Endothelial cell of umbilical vein (primary cell): ENCODE results near the gene MRPL55. TPM values are rescaled to one million over a fixed set of nuclear protein-coding genes. Genes with fewer than 3 reads are reported as not detected.

Experiments
- BruUV-seq: library from RNA; stranded (reverse); fragments of 400-500 nt; replicated peaks from 2 replicates; lab custom pipeline; 2021; lab: Mats Ljungman, UMichigan
- CTCF ChIA-PET: fragments of 300-600, 350-600 bp; sonication (Branson Sonifier 250); formaldehyde crosslinking; loops from one replicate; lab custom pipeline; 2021; ENCODE audit warnings: antibody characterized with exemption, inconsistent platforms; lab: Charles Lee
- POLR2A ChIA-PET: fragments of 300-600, 350-600 bp; sonication (Branson Sonifier 250); formaldehyde crosslinking; loops from one replicate; lab custom pipeline; 2021; ENCODE audit warnings: antibody characterized with exemption, inconsistent platforms; lab: Charles Lee
- DNase-seq: peaks from one replicate; pipeline ENCODE4 v3.0.0-alpha.2; 2011; ENCODE audit warnings: low read depth, low spot score
- FAIRE-seq: peaks from 2 replicates; lab custom pipeline; 2011; peaks lifted over from hg19 to GRCh38; lab: Jason Lieb, UNC
- H2AFZ ChIP-seq: 2 replicates; pipeline ENCODE4 v1.6.0; 2012; ENCODE audit warnings: low read depth, low read length, control low read depth, inconsistent platforms
- H3K27ac ChIP-seq: 2 replicates; pipeline ENCODE4 v1.5.1; 2011; ENCODE audit warnings: low read depth, mild to moderate bottlenecking, control low read depth, low read length, moderate library complexity; ENCODE audit not compliant: insufficient read depth
- H3K27me3 ChIP-seq, 2 experiments: 2 replicates each; pipeline versions ENCODE4 v1.6.0 to v1.6.1; 2011; ENCODE audit warnings: low read length in 2 of 2, mixed read lengths in 1 of 2; ENCODE audit not compliant: control insufficient read depth in 2 of 2, insufficient read depth in 2 of 2
- H3K36me3 ChIP-seq, 2 experiments: 2 replicates in 1 of 2; 3 replicates in 1 of 2; pipeline ENCODE4 v1.5.1; 2011; ENCODE audit warnings: low read length in 2 of 2, mild to moderate bottlenecking in 1 of 2, moderate library complexity in 1 of 2; ENCODE audit not compliant: control insufficient read depth in 2 of 2, insufficient read depth in 2 of 2; ENCODE audit errors: extremely low read depth in 1 of 2
- H3K4me1 ChIP-seq: 3 replicates; pipeline ENCODE4 v1.5.1; 2011; ENCODE audit warnings: mild to moderate bottlenecking, low read length; ENCODE audit not compliant: control insufficient read depth, insufficient read depth; ENCODE audit errors: extremely low read depth
- H3K4me2 ChIP-seq: 2 replicates; pipeline ENCODE4 v1.6.1; 2011; ENCODE audit warnings: low read length, control low read depth, mixed read lengths; ENCODE audit not compliant: insufficient read depth
- H3K4me3 ChIP-seq, 3 experiments: fragments of 200-600 bp in 1 of 3; sonication (generic), shearing (Covaris generic) in 1 of 3; replicated peaks in 1 of 3; 2 replicates each; pipeline ENCODE4 v1.5.1; 2011 to 2016; ENCODE audit warnings: control low read depth in 3 of 3, low read length in 3 of 3, mild to moderate bottlenecking in 2 of 3, inconsistent platforms in 1 of 3, low read depth in 1 of 3, moderate library complexity in 1 of 3; ENCODE audit not compliant: insufficient read depth in 1 of 3
- H3K79me2 ChIP-seq: 2 replicates; pipeline ENCODE4 v1.6.0; 2012; ENCODE audit warnings: low read length, inconsistent platforms; ENCODE audit not compliant: control insufficient read depth, insufficient read depth
- H3K9ac ChIP-seq: replicated peaks from 2 replicates; pipeline ENCODE3; 2011; ENCODE audit warnings: low read length, control low read depth; ENCODE audit not compliant: insufficient read depth; ENCODE audit errors: extremely low read depth
- H3K9me1 ChIP-seq: replicated peaks from 3 replicates; pipeline ENCODE4 v1.6.0; 2011; ENCODE audit warnings: mild to moderate bottlenecking, low read length; ENCODE audit not compliant: control insufficient read depth, insufficient read depth; ENCODE audit errors: extremely low read depth
- H3K9me3 ChIP-seq: replicated peaks from 2 replicates; pipeline ENCODE4 v1.5.1; 2012; ENCODE audit warnings: low read length, inconsistent platforms; ENCODE audit not compliant: control insufficient read depth, insufficient read depth
- H4K20me1 ChIP-seq: replicated peaks from 2 replicates; pipeline ENCODE3; 2011; ENCODE audit warnings: mild to moderate bottlenecking, low read length; ENCODE audit not compliant: control insufficient read depth, insufficient read depth; ENCODE audit errors: extremely low read depth
- EZH2 ChIP-seq: IDR thresholded peaks from 2 replicates; pipeline ENCODE4 v1.6.1; 2012; ENCODE audit warnings: borderline replicate concordance, low read depth, mild to moderate bottlenecking, moderate library complexity, low read length, inconsistent platforms; ENCODE audit not compliant: severe bottlenecking
- FOS ChIP-seq: IDR thresholded peaks from 2 replicates; pipeline ENCODE4 v1.6.1; 2011; ENCODE audit warnings: mild to moderate bottlenecking, low read length, moderate library complexity, borderline replicate concordance; ENCODE audit not compliant: insufficient read depth
- GATA2 ChIP-seq: IDR thresholded peaks from 2 replicates; pipeline ENCODE4 v1.7.0; 2011; ENCODE audit warnings: low read depth, mild to moderate bottlenecking, moderate library complexity, mixed read lengths, low read length; ENCODE audit not compliant: insufficient read length, insufficient read depth
- JUN ChIP-seq: IDR thresholded peaks from 2 replicates; pipeline ENCODE4 v1.6.1; 2011; ENCODE audit warnings: borderline replicate concordance, low read depth; ENCODE audit not compliant: insufficient read length, insufficient read depth
- MYC ChIP-seq: IDR thresholded peaks from one replicate; pipeline ENCODE4 v1.6.1; 2011; ENCODE audit warnings: mild to moderate bottlenecking, low read depth, low read length
- POLR2A ChIP-seq: IDR thresholded peaks from 2 replicates; pipeline ENCODE4 v1.6.1; 2012; ENCODE audit warnings: low read depth, mild to moderate bottlenecking, control low read depth, low read length
- POLR2AphosphoS5 ChIP-seq: IDR thresholded peaks from 2 replicates; pipeline ENCODE4 v1.6.1; 2012; ENCODE audit warnings: low read depth, mild to moderate bottlenecking, control low read depth, low read length, moderate library complexity; ENCODE audit not compliant: insufficient read depth
- dilution Hi-C: fragments of 300-500 bp; cut with MboI; formaldehyde crosslinking; loops from one replicate; pipeline ENCODE4 v1.15.0; 2019; ENCODE audit warnings: low sequenced_read_pairs; ENCODE audit not compliant: extremely low pct_ligation_motif_present
- intact Hi-C: fragments of 100-400 bp; cut with micrococcal nuclease; formaldehyde crosslinking; loops from one replicate; pipeline ENCODE4 v1.10.0; 2022
- polyA plus RNA-seq, 4 experiments: library from polyadenylated mRNA; depleted of rRNA in 3 of 4; stranded (reverse) in 3 of 4; unstranded in 1 of 4; fragments of >200 nt; gene quantifications; 2 replicates each; pipeline versions ENCODE4 v1.2.1 to v1.2.3, GENCODE V29; 2011 to 2012; ENCODE audit warnings: missing spikeins in 1 of 4
- total RNA-seq: library from RNA; stranded (reverse); gene quantifications from 2 replicates; pipeline ENCODE4 v1.2.3, GENCODE V29; 2021
- TF ChIP-seq, protein P1 (sequence below): IDR thresholded peaks from 2 replicates; pipeline ENCODE4 v1.6.1; 2011; ENCODE audit not compliant: insufficient read depth, insufficient read length
- TF ChIP-seq, protein P2 (sequence below), 2 donors: IDR thresholded peaks; 1 replicate in 1 of 2; 2 replicates in 1 of 2; pipeline ENCODE4 v1.5.1; 2011; ENCODE audit warnings: low read length in 2 of 2, mild to moderate bottlenecking in 2 of 2, moderate library complexity in 2 of 2, control low read depth in 1 of 2, inconsistent platforms in 1 of 2, low read depth in 1 of 2; ENCODE audit not compliant: insufficient read depth in 1 of 2; ENCODE audit errors: extremely low read depth in 1 of 2

Gene MRPL55
- total and polyA plus RNA-seq, 2 donors (not counting 3 experiments of a cell fraction or from before 2014, with no cell fraction given): 58.7 to 155 TPM

DNA sequence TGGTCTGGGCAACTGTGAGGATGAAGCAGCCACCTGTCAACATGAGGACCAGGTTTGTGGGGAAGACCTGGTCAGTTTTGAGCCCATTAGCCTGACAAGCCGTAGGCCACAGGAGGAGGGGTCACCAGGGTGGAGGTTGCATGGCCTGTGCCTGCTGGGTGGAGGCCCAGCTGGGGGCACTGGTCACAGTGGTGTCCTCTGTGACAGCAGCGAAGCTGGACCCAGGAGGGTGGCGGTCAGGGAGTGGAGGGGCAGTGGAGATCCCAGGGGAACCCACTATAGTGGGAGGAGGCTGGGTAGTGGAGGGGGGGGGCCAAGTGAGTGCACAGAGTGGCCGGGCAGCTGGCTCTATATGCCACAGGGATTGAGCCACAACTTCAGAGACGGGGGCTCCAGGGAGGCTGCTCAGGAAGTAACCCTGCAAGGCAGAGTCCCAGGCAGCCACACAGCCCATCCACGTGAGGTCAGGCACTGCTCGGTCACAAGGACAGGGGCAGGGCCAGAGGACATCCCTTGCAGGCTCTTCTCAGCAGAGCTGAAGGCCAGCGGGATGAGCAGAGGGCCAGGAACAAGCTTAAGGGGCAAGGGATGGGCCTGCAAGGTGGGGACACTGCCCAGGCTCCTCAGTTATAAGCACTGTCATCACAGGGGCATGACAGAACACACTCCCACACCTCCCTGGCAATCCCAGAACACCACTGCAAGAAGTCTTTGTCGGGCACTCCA lies 3.7 kb downstream of the MRPL55 start:
- no peaks in the 10 kb centered on the region for H3K27me3 ChIP-seq
- peaks cover 24% of the 10 kb centered on the region for H3K79me2 ChIP-seq
- peaks cover 21% of the 10 kb centered on the region for H3K4me1 ChIP-seq
- DNase-seq (no peak), FAIRE-seq (no peak)
- no peak overlapping the region for H3K27ac ChIP-seq
- intact Hi-C loops (loop anchor here (5.0 kb wide), 1 partner anchor 352 kb away; a partner anchor contains a TSS), dilution Hi-C loops (no loop called here)
- CTCF ChIA-PET: no interaction called here
- H3K4me3 ChIP-seq: no peak overlapping the region
- no TSS peak for BruUV-seq
- H3K36me3 ChIP-seq: peaks cover 0 to 11% of the 10 kb centered on the region in 2 experiments
- TF ChIP-seq MYC (no peak), JUN (no peak), GATA2 (no peak), FOS (no peak), POLR2A (no peak), EZH2 (no peak), POLR2AphosphoS5 (no peak)
- TF ChIP-seq, protein P1, sequence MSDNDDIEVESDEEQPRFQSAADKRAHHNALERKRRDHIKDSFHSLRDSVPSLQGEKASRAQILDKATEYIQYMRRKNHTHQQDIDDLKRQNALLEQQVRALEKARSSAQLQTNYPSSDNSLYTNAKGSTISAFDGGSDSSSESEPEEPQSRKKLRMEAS: no peak
- TF ChIP-seq, protein P2, sequence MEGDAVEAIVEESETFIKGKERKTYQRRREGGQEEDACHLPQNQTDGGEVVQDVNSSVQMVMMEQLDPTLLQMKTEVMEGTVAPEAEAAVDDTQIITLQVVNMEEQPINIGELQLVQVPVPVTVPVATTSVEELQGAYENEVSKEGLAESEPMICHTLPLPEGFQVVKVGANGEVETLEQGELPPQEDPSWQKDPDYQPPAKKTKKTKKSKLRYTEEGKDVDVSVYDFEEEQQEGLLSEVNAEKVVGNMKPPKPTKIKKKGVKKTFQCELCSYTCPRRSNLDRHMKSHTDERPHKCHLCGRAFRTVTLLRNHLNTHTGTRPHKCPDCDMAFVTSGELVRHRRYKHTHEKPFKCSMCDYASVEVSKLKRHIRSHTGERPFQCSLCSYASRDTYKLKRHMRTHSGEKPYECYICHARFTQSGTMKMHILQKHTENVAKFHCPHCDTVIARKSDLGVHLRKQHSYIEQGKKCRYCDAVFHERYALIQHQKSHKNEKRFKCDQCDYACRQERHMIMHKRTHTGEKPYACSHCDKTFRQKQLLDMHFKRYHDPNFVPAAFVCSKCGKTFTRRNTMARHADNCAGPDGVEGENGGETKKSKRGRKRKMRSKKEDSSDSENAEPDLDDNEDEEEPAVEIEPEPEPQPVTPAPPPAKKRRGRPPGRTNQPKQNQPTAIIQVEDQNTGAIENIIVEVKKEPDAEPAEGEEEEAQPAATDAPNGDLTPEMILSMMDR (IDR thresholded peaks at IDR 0.05; ENCODE audit: extremely low read depth in 1 of 2, insufficient read depth in 1 of 2, low read depth in 1 of 2, low read length in 2 of 2): no peak
- POLR2A ChIA-PET: no interaction called here
- no peak overlapping the region for H3K4me2 ChIP-seq
- H3K9ac ChIP-seq: no peak overlapping the region
- H2AFZ ChIP-seq: no peak overlapping the region
- H3K9me1 ChIP-seq: no peaks in the 10 kb centered on the region
- no peaks in the 10 kb centered on the region for H3K9me3 ChIP-seq
- H4K20me1 ChIP-seq: no peaks in the 10 kb centered on the region
